Stimulated activated CD4-positive, alpha-beta T cell treated with anti-CD3 and anti-CD28 coated beads, Interleukin-15, amount 100 ng/mL, for 48 hours (primary cell): ENCODE measurements around the gene XRN2.

Experiments
- DNase-seq, 2 donors: peaks; one replicate each; pipeline ENCODE4 v3.0.0-alpha.2; 2020; ENCODE audit warnings: low read depth in 2 of 2

XRN2 gene

GRCh38 chr20:21303061-21303871 lies at the start of gene XRN2:
Gene XRN2 (plus strand): TSS chr20:21303331. CDS start chr20:21303399, 68 bp downstream.
- peak; percentile 92 to 95 for DNase-seq

- DNase-seq: no peak
These were observed 45.9 kb upstream of the XRN2 start for GRCh38 chr20:21257192-21257591.

GRCh38 chr20:21258411-21258810 lies 44.7 kb upstream of the XRN2 start:
- no peak for DNase-seq

GRCh38 chr20:21259346-21259745 lies 43.8 kb upstream of the XRN2 start:
- DNase-seq: no peak

- DNase-seq: no peak
These were observed 40.3 kb upstream of the XRN2 start for GRCh38 chr20:21262812-21263211.

- no peak for DNase-seq
These were observed 37.6 kb upstream of the XRN2 start for GRCh38 chr20:21265261-21266190.

GRCh38 chr20:21266191-21266536 lies 37.0 kb upstream of the XRN2 start:
- DNase-seq: no peak

- no peak for DNase-seq
These were observed 33.4 kb upstream of the XRN2 start for GRCh38 chr20:21269772-21270171.

- DNase-seq: no peak
These were observed 32.3 kb upstream of the XRN2 start for GRCh38 chr20:21270806-21271205.

- DNase-seq: no peak
These were observed 30.9 kb upstream of the XRN2 start for GRCh38 chr20:21272279-21272678.

- no peak for DNase-seq
These were observed 30.5 kb upstream of the XRN2 start for GRCh38 chr20:21272679-21273078.

GRCh38 chr20:21273755-21274386 lies 29.3 kb upstream of the XRN2 start:
- DNase-seq: no peak

- no peak for DNase-seq
These were observed 24.3 kb upstream of the XRN2 start for GRCh38 chr20:21278829-21279228.

GRCh38 chr20:21279706-21280521 lies 23.2 kb upstream of the XRN2 start:
- no peak for DNase-seq

GRCh38 chr20:21280522-21281016 lies 22.6 kb upstream of the XRN2 start:
- DNase-seq: no peak

- DNase-seq: no peak
These were observed 16.4 kb upstream of the XRN2 start for GRCh38 chr20:21286775-21287174.

- no peak for DNase-seq
These were observed 14.4 kb upstream of the XRN2 start for GRCh38 chr20:21288587-21289370.

- DNase-seq: no peak
These were observed 13.5 kb upstream of the XRN2 start for GRCh38 chr20:21289651-21290050.

GRCh38 chr20:21291026-21291425 lies 12.1 kb upstream of the XRN2 start:
- no peak for DNase-seq

GRCh38 chr20:21294755-21295154 lies 8.4 kb upstream of the XRN2 start:
- no peak for DNase-seq
